Liver (tissue), 3 donors: ENCODE data around the gene CCDC152.

Source experiments
- CTCF ChIP-seq: fragments of 150-350 bp; IDR thresholded peaks from 2 replicates; pipeline ENCODE4 v1.5.1; 2017; ENCODE audit warnings: improper control_type of control experiment, low read depth, low read length; ENCODE audit not compliant: missing input control
- FOXA1 ChIP-seq: IDR thresholded peaks from 2 replicates; pipeline ENCODE4 v1.6.1; 2016; ENCODE audit warnings: antibody characterized with exemption
- GABPA ChIP-seq, 2 donors: IDR thresholded peaks in 1 of 2; conservative IDR thresholded peaks in 1 of 2; 2 replicates each; pipeline ENCODE4 v1.6.1; 2016; ENCODE audit warnings: antibody characterized with exemption in 2 of 2, mild to moderate bottlenecking in 1 of 2, moderate library complexity in 1 of 2
- RAD21 ChIP-seq, 2 donors: IDR thresholded peaks; 2 replicates each; pipeline ENCODE4 v1.6.1; 2016; ENCODE audit warnings: antibody characterized with exemption in 2 of 2, mild to moderate bottlenecking in 2 of 2
- REST ChIP-seq: IDR thresholded peaks from 2 replicates; pipeline ENCODE4 v1.6.1; 2016; ENCODE audit warnings: antibody characterized with exemption, mild to moderate bottlenecking
- RXRA ChIP-seq, 2 donors: IDR thresholded peaks; 2 replicates each; pipeline ENCODE4 v1.6.1; 2017 to 2018; ENCODE audit warnings: antibody characterized with exemption in 2 of 2, mild to moderate bottlenecking in 1 of 2
- donor health status: healthy.
- donor health status: healthy.

- TF ChIP-seq CTCF (no peak), GABPA (IDR thresholded peaks at IDR 0.05 in 1 of 2, conservative IDR thresholded peaks at IDR 0.05 in 1 of 2) (no peak), REST (no peak), RXRA (IDR thresholded peaks at IDR 0.05) (no peak), RAD21 (IDR thresholded peaks at IDR 0.05) (no peak), FOXA1 (no peak)
Measured at GRCh38 chr5:42806701-42807262, 50.2 kb downstream of the CCDC152 start.
